Endothelial cell of umbilical vein (primary cell): Measurements from ENCODE around the gene PLBD1. TPM values are rescaled to one million over a fixed set of nuclear protein-coding genes. Genes with fewer than 3 reads are reported as not detected.

Source experiments
- BruUV-seq: library from RNA; stranded (reverse); fragments of 400-500 nt; replicated peaks from 2 replicates; lab custom pipeline; 2021; lab: Mats Ljungman, UMichigan
- CTCF ChIA-PET: fragments of 300-600, 350-600 bp; sonication (Branson Sonifier 250); formaldehyde crosslinking; loops from one replicate; lab custom pipeline; 2021; ENCODE audit warnings: antibody characterized with exemption, inconsistent platforms; lab: Charles Lee
- POLR2A ChIA-PET: fragments of 300-600, 350-600 bp; sonication (Branson Sonifier 250); formaldehyde crosslinking; loops from one replicate; lab custom pipeline; 2021; ENCODE audit warnings: antibody characterized with exemption, inconsistent platforms; lab: Charles Lee
- DNase-seq: peaks from one replicate; pipeline ENCODE4 v3.0.0-alpha.2; 2011; ENCODE audit warnings: low read depth, low spot score
- FAIRE-seq: peaks from 2 replicates; lab custom pipeline; 2011; peaks lifted over from hg19 to GRCh38; lab: Jason Lieb, UNC
- H2AFZ ChIP-seq: 2 replicates; pipeline ENCODE4 v1.6.0; 2012; ENCODE audit warnings: low read depth, low read length, control low read depth, inconsistent platforms
- H3K27ac ChIP-seq: 2 replicates; pipeline ENCODE4 v1.5.1; 2011; ENCODE audit warnings: low read depth, mild to moderate bottlenecking, control low read depth, low read length, moderate library complexity; ENCODE audit not compliant: insufficient read depth
- H3K27me3 ChIP-seq, 2 experiments: 2 replicates each; pipeline versions ENCODE4 v1.6.0 to v1.6.1; 2011; ENCODE audit warnings: low read length in 2 of 2, mixed read lengths in 1 of 2; ENCODE audit not compliant: control insufficient read depth in 2 of 2, insufficient read depth in 2 of 2
- H3K36me3 ChIP-seq, 2 experiments: 2 replicates in 1 of 2; 3 replicates in 1 of 2; pipeline ENCODE4 v1.5.1; 2011; ENCODE audit warnings: low read length in 2 of 2, mild to moderate bottlenecking in 1 of 2, moderate library complexity in 1 of 2; ENCODE audit not compliant: control insufficient read depth in 2 of 2, insufficient read depth in 2 of 2; ENCODE audit errors: extremely low read depth in 1 of 2
- H3K4me1 ChIP-seq: 3 replicates; pipeline ENCODE4 v1.5.1; 2011; ENCODE audit warnings: mild to moderate bottlenecking, low read length; ENCODE audit not compliant: control insufficient read depth, insufficient read depth; ENCODE audit errors: extremely low read depth
- H3K4me2 ChIP-seq: 2 replicates; pipeline ENCODE4 v1.6.1; 2011; ENCODE audit warnings: low read length, control low read depth, mixed read lengths; ENCODE audit not compliant: insufficient read depth
- H3K4me3 ChIP-seq, 3 experiments: fragments of 200-600 bp in 1 of 3; sonication (generic), shearing (Covaris generic) in 1 of 3; replicated peaks in 1 of 3; 2 replicates each; pipeline ENCODE4 v1.5.1; 2011 to 2016; ENCODE audit warnings: control low read depth in 3 of 3, low read length in 3 of 3, mild to moderate bottlenecking in 2 of 3, inconsistent platforms in 1 of 3, low read depth in 1 of 3, moderate library complexity in 1 of 3; ENCODE audit not compliant: insufficient read depth in 1 of 3
- H3K79me2 ChIP-seq: 2 replicates; pipeline ENCODE4 v1.6.0; 2012; ENCODE audit warnings: low read length, inconsistent platforms; ENCODE audit not compliant: control insufficient read depth, insufficient read depth
- H3K9ac ChIP-seq: replicated peaks from 2 replicates; pipeline ENCODE3; 2011; ENCODE audit warnings: low read length, control low read depth; ENCODE audit not compliant: insufficient read depth; ENCODE audit errors: extremely low read depth
- H3K9me1 ChIP-seq: replicated peaks from 3 replicates; pipeline ENCODE4 v1.6.0; 2011; ENCODE audit warnings: mild to moderate bottlenecking, low read length; ENCODE audit not compliant: control insufficient read depth, insufficient read depth; ENCODE audit errors: extremely low read depth
- H3K9me3 ChIP-seq: replicated peaks from 2 replicates; pipeline ENCODE4 v1.5.1; 2012; ENCODE audit warnings: low read length, inconsistent platforms; ENCODE audit not compliant: control insufficient read depth, insufficient read depth
- H4K20me1 ChIP-seq: replicated peaks from 2 replicates; pipeline ENCODE3; 2011; ENCODE audit warnings: mild to moderate bottlenecking, low read length; ENCODE audit not compliant: control insufficient read depth, insufficient read depth; ENCODE audit errors: extremely low read depth
- CTCF ChIP-seq, 2 donors: IDR thresholded peaks; 1 replicate in 1 of 2; 2 replicates in 1 of 2; pipeline ENCODE4 v1.5.1; 2011; ENCODE audit warnings: low read length in 2 of 2, mild to moderate bottlenecking in 2 of 2, moderate library complexity in 2 of 2, control low read depth in 1 of 2, inconsistent platforms in 1 of 2, low read depth in 1 of 2; ENCODE audit not compliant: insufficient read depth in 1 of 2; ENCODE audit errors: extremely low read depth in 1 of 2
- GATA2 ChIP-seq: IDR thresholded peaks from 2 replicates; pipeline ENCODE4 v1.7.0; 2011; ENCODE audit warnings: low read depth, mild to moderate bottlenecking, moderate library complexity, mixed read lengths, low read length; ENCODE audit not compliant: insufficient read length, insufficient read depth
- JUN ChIP-seq: IDR thresholded peaks from 2 replicates; pipeline ENCODE4 v1.6.1; 2011; ENCODE audit warnings: borderline replicate concordance, low read depth; ENCODE audit not compliant: insufficient read length, insufficient read depth
- MAX ChIP-seq: IDR thresholded peaks from 2 replicates; pipeline ENCODE4 v1.6.1; 2011; ENCODE audit not compliant: insufficient read depth, insufficient read length
- MYC ChIP-seq: IDR thresholded peaks from one replicate; pipeline ENCODE4 v1.6.1; 2011; ENCODE audit warnings: mild to moderate bottlenecking, low read depth, low read length
- POLR2A ChIP-seq: IDR thresholded peaks from 2 replicates; pipeline ENCODE4 v1.6.1; 2012; ENCODE audit warnings: low read depth, mild to moderate bottlenecking, control low read depth, low read length
- POLR2AphosphoS5 ChIP-seq: IDR thresholded peaks from 2 replicates; pipeline ENCODE4 v1.6.1; 2012; ENCODE audit warnings: low read depth, mild to moderate bottlenecking, control low read depth, low read length, moderate library complexity; ENCODE audit not compliant: insufficient read depth
- dilution Hi-C: fragments of 300-500 bp; cut with MboI; formaldehyde crosslinking; loops from one replicate; pipeline ENCODE4 v1.15.0; 2019; ENCODE audit warnings: low sequenced_read_pairs; ENCODE audit not compliant: extremely low pct_ligation_motif_present
- intact Hi-C: fragments of 100-400 bp; cut with micrococcal nuclease; formaldehyde crosslinking; loops from one replicate; pipeline ENCODE4 v1.10.0; 2022
- polyA plus RNA-seq, 4 experiments: library from polyadenylated mRNA; depleted of rRNA in 3 of 4; stranded (reverse) in 3 of 4; unstranded in 1 of 4; fragments of >200 nt; gene quantifications; 2 replicates each; pipeline versions ENCODE4 v1.2.1 to v1.2.3, GENCODE V29; 2011 to 2012; ENCODE audit warnings: missing spikeins in 1 of 4
- total RNA-seq: library from RNA; stranded (reverse); gene quantifications from 2 replicates; pipeline ENCODE4 v1.2.3, GENCODE V29; 2021

PLBD1 gene
- total and polyA plus RNA-seq, 2 donors (not counting 3 experiments of a cell fraction or from before 2014, with no cell fraction given), result 0.04 TPM; not detected in 1

- Histone ChIP-seq H3K36me3 (no peaks in the 10 kb centered on the region), H3K27ac (no peak overlapping the region), H3K4me3 (no peak overlapping the region), H3K79me2 (no peaks in the 10 kb centered on the region), H3K27me3 (no peaks in the 10 kb centered on the region), H2AFZ (no peak overlapping the region), H3K4me1 (no peaks in the 10 kb centered on the region), H3K4me2 (no peak overlapping the region), H3K9ac (no peak overlapping the region), H4K20me1 (no peaks in the 10 kb centered on the region), H3K9me1 (no peaks in the 10 kb centered on the region), H3K9me3 (no peaks in the 10 kb centered on the region)
- CTCF ChIA-PET, result interaction anchor here (0.9 to 3.2 kb wide), 3 partner anchors 12 to 277 kb away, joined by 3 to 23 read pairs (median 5); no protein-coding TSS in a partner anchor
- TF ChIP-seq POLR2A (no peak), GATA2 (no peak), JUN (no peak), CTCF (IDR thresholded peaks at IDR 0.05; ENCODE audit: extremely low read depth in 1 of 2, insufficient read depth in 1 of 2, low read depth in 1 of 2, low read length in 2 of 2) (no peak), POLR2AphosphoS5 (no peak), MYC (no peak), MAX (no peak)
- dilution Hi-C loops (no loop called here), intact Hi-C loops (no loop called here)
- no TSS peak for BruUV-seq
- POLR2A ChIA-PET, result no interaction called here
- peak; percentile 12 for FAIRE-seq
- no peak for DNase-seq
Observed at GRCh38 chr12:14514154-14514842, 53.4 kb downstream of the PLBD1 start.
